ENCODE measurements around the gene JUP.

Gene JUP

GRCh38 chr17:41738077-41738800 is 48.3 kb downstream of the JUP start:
- Histone ChIP-seq H3K9me2 (replicated peaks; ENCODE audit: insufficient read depth, low read length) (no peaks in the 10 kb centered on the region), H3K9ac (ENCODE audit: low read length) (peak overlapping the region; percentile 2; the same call in 1 of the 2 replicates), H3K9me3 (replicated peaks; ENCODE audit: insufficient read depth, low read length) (no peaks in the 10 kb centered on the region), H3K4me3 (ENCODE audit: low read length) (no peak overlapping the region), H4K20me1 (ENCODE audit: insufficient read depth, low read length) (no peaks in the 10 kb centered on the region), H3K36me3 (replicated peaks; ENCODE audit: insufficient read depth, low read length) (no peaks in the 10 kb centered on the region), H3K79me2 (ENCODE audit: low read length) (no peaks in the 10 kb centered on the region), H3K27me3 (replicated peaks; ENCODE audit: insufficient read depth, low read length) (peaks cover 43% of the 10 kb centered on the region), H3K4me1 (ENCODE audit: low read length) (peaks cover 21% of the 10 kb centered on the region), H3F3A (ENCODE audit: insufficient read depth, low read length) (no peaks in the 10 kb centered on the region), H2AFZ (ENCODE audit: low read length) (peak overlapping the region; percentile 76), H3K4me2 (ENCODE audit: low read depth, low read length) (peak overlapping the region; percentile 46; the same call in 1 of the 2 replicates), H3K27ac (ENCODE audit: low read length) (no peak overlapping the region)
- DNase-seq, result peak; percentile 81
- TF ChIP-seq EZH2phosphoT487 (IDR thresholded peaks at IDR 0.05; ENCODE audit: low read length), result no peak
- peak; percentile 97 for TF ChIP-seq CTCF (IDR thresholded peaks at IDR 0.05; ENCODE audit: low read length)

- Histone ChIP-seq H3K27ac (ENCODE audit: low read length) (no peak overlapping the region), H4K20me1 (ENCODE audit: insufficient read depth, low read length) (no peaks in the 10 kb centered on the region), H3K9me3 (replicated peaks; ENCODE audit: insufficient read depth, low read length) (no peaks in the 10 kb centered on the region), H3K4me1 (ENCODE audit: low read length) (peaks cover 21% of the 10 kb centered on the region), H3K27me3 (replicated peaks; ENCODE audit: insufficient read depth, low read length) (peaks cover 49% of the 10 kb centered on the region), H3K4me3 (ENCODE audit: low read length) (no peak overlapping the region; the same call in 1 of the 2 replicates), H3K9ac (ENCODE audit: low read length) (no peak overlapping the region), H3K36me3 (replicated peaks; ENCODE audit: insufficient read depth, low read length) (no peaks in the 10 kb centered on the region), H3K79me2 (ENCODE audit: low read length) (no peaks in the 10 kb centered on the region), H3F3A (ENCODE audit: insufficient read depth, low read length) (no peaks in the 10 kb centered on the region), H3K4me2 (ENCODE audit: low read depth, low read length) (peak overlapping the region; percentile 46; the same call in 1 of the 2 replicates), H2AFZ (ENCODE audit: low read length) (no peak overlapping the region; the same call in 1 of the 2 replicates), H3K9me2 (replicated peaks; ENCODE audit: insufficient read depth, low read length) (no peaks in the 10 kb centered on the region)
- TF ChIP-seq CTCF (IDR thresholded peaks at IDR 0.05; ENCODE audit: low read length), result no peak
- no peak for TF ChIP-seq EZH2phosphoT487 (IDR thresholded peaks at IDR 0.05; ENCODE audit: low read length)
- TF ChIP-seq EZH2 (optimal IDR thresholded peaks at IDR 0.05; ENCODE audit: low read depth, low read length), result no peak
- no peak for DNase-seq
Measured at GRCh38 chr17:41737680-41738023, 48.9 kb downstream of the JUP start.

GRCh38 chr17:41736983-41737679 is 49.4 kb downstream of the JUP start:
- no peak overlapping the region; the same call in 1 of the 2 replicates for H3K4me3 ChIP-seq (ENCODE audit: low read length)
- no peaks in the 10 kb centered on the region for H3K9me3 ChIP-seq (replicated peaks; ENCODE audit: insufficient read depth, low read length)
- H3K36me3 ChIP-seq (replicated peaks; ENCODE audit: insufficient read depth, low read length), result no peaks in the 10 kb centered on the region
- no peaks in the 10 kb centered on the region for H3K9me2 ChIP-seq (replicated peaks; ENCODE audit: insufficient read depth, low read length)
- peaks cover 54% of the 10 kb centered on the region for H3K27me3 ChIP-seq (replicated peaks; ENCODE audit: insufficient read depth, low read length)
- H3K9ac ChIP-seq (ENCODE audit: low read length), result no peak overlapping the region
- DNase-seq, result no peak
- H3K27ac ChIP-seq (ENCODE audit: low read length), result no peak overlapping the region
- no peaks in the 10 kb centered on the region for H4K20me1 ChIP-seq (ENCODE audit: insufficient read depth, low read length)
- no peaks in the 10 kb centered on the region for H3F3A ChIP-seq (ENCODE audit: insufficient read depth, low read length)
- H3K4me2 ChIP-seq (ENCODE audit: low read depth, low read length), result peak overlapping the region; percentile 50; the same call in 1 of the 2 replicates
- TF ChIP-seq EZH2phosphoT487 (IDR thresholded peaks at IDR 0.05; ENCODE audit: low read length), result no peak
- no peak for TF ChIP-seq EZH2 (optimal IDR thresholded peaks at IDR 0.05; ENCODE audit: low read depth, low read length)
- no peak for TF ChIP-seq CTCF (IDR thresholded peaks at IDR 0.05; ENCODE audit: low read length)
- no peaks in the 10 kb centered on the region for H3K79me2 ChIP-seq (ENCODE audit: low read length)
- peaks cover 21% of the 10 kb centered on the region for H3K4me1 ChIP-seq (ENCODE audit: low read length)
- H2AFZ ChIP-seq (ENCODE audit: low read length), result no peak overlapping the region; the same call in 1 of the 2 replicates
